IMR-90 (cell line): Measurements from ENCODE around the gene ATP11B. TPM values are rescaled to one million over a fixed set of nuclear protein-coding genes. Genes with fewer than 3 reads are reported as not detected.

Experiments used
- polyA plus RNA-seq, 3 experiments: library from polyadenylated mRNA; depleted of rRNA; stranded (reverse); fragments of >200 nt; gene quantifications; 2 replicates each; pipeline ENCODE4 v1.2.3, GENCODE V29; 2012; ENCODE audit warnings: low replicate concordance in 1 of 3
- total RNA-seq: library from RNA; depleted of rRNA; stranded (reverse); fragments of >200 nt; gene quantifications from 2 replicates; pipeline ENCODE4 v1.2.3, GENCODE V29; 2012; rRNA removed

Gene ATP11B
- total and polyA plus RNA-seq, 2 of the 4 experiments (the other 2 are of a cell fraction) = 10.0 to 39.6 TPM

Other genes starting within 250 kb of the ATP11B start
- gene DCUN1D1, start 187.0 kb downstream of the ATP11B start, total RNA-seq = 17.7 and 48.9 TPM in 2 replicates
- 10.5 and 12.5 TPM in 2 replicates for gene DCUN1D1, start 187.0 kb downstream of the ATP11B start, polyA plus RNA-seq (2012; rRNA removed)